HEK293 (cell line): ENCODE results near the gene AFF3.

Source experiments
- CTCF ChIA-PET: fragments of 350-600 bp; formaldehyde crosslinking; extraction: SDS; loops from one replicate; lab custom pipeline; 2021; ENCODE audit warnings: antibody characterized with exemption; lab: Yijun Ruan, JAX
- POLR2A ChIA-PET: fragments of 300-600 bp; formaldehyde crosslinking; extraction: SDS; loops from one replicate; lab custom pipeline; 2020; ENCODE audit warnings: antibody characterized with exemption, inconsistent platforms; lab: Yijun Ruan, JAX
- H3K27ac ChIP-seq: fragments of 200-500 bp; sonication (Bioruptor generic); 2 replicates; pipeline ENCODE4 v1.5.1; 2014; ENCODE audit warnings: low read depth, low read length, control low read depth, inconsistent platforms; ENCODE audit errors: extremely low read depth
- H3K36me3 ChIP-seq, 2 experiments: fragments of 200-500 bp in 1 of 2; sonication (Bioruptor generic) in 1 of 2; 1 replicate in 1 of 2; 2 replicates in 1 of 2; pipeline ENCODE4 v1.5.1; 2014 to 2017; ENCODE audit warnings: inconsistent platforms in 2 of 2, low read length in 2 of 2; ENCODE audit not compliant: control insufficient read depth in 2 of 2, insufficient read depth in 1 of 2
- H3K4me1 ChIP-seq: fragments of 200-500 bp; sonication (Bioruptor generic); 2 replicates; pipeline ENCODE4 v1.5.1; 2014; ENCODE audit warnings: mild to moderate bottlenecking, low read length, inconsistent platforms; ENCODE audit not compliant: control insufficient read depth, insufficient read depth
- H3K4me3 ChIP-seq: 2 replicates; pipeline ENCODE4 v1.5.1; 2011; ENCODE audit warnings: low read depth, mild to moderate bottlenecking, control low read depth, low read length, moderate library complexity
- H3K9me3 ChIP-seq: fragments of 200-500 bp; sonication (Bioruptor generic); 2 replicates; pipeline ENCODE4 v1.5.1; 2014; ENCODE audit warnings: low read depth, low read length, inconsistent platforms; ENCODE audit not compliant: control insufficient read depth, insufficient read depth
- ELK4 ChIP-seq: IDR thresholded peaks from 2 replicates; pipeline ENCODE4 v1.6.1; 2011; ENCODE audit warnings: mild to moderate bottlenecking, low read depth, low read length, borderline replicate concordance
- GLI2 ChIP-seq: fragments of 450-650 bp; formaldehyde crosslinking; IDR thresholded peaks from 2 replicates; pipeline ENCODE4; 2017; ENCODE audit warnings: missing biosample characterization, missing genetic modification characterization, low read depth, borderline replicate concordance
- GLI4 ChIP-seq: fragments of 450-650 bp; formaldehyde crosslinking; IDR thresholded peaks from 2 replicates; pipeline ENCODE4 v1.5.1; 2016; ENCODE audit warnings: missing biosample characterization, missing genetic modification characterization
- KLF7 ChIP-seq: fragments of 450-650 bp; formaldehyde crosslinking; IDR thresholded peaks from 2 replicates; pipeline ENCODE4 v1.5.1; 2016; ENCODE audit warnings: missing biosample characterization, missing genetic modification characterization, borderline replicate concordance
- SCRT2 ChIP-seq: fragments of 450-650 bp; formaldehyde crosslinking; IDR thresholded peaks from 2 replicates; pipeline ENCODE4 v1.5.1; 2016; ENCODE audit warnings: missing biosample characterization, missing genetic modification characterization
- ZBTB20 ChIP-seq: fragments of 450-650 bp; formaldehyde crosslinking; IDR thresholded peaks from 2 replicates; pipeline ENCODE4 v1.5.1; 2016; ENCODE audit warnings: missing biosample characterization, missing genetic modification characterization
- ZBTB21 ChIP-seq: fragments of 450-650 bp; formaldehyde crosslinking; IDR thresholded peaks from 2 replicates; pipeline ENCODE4 v1.5.1; 2017; ENCODE audit warnings: missing biosample characterization, missing genetic modification characterization
- ZBTB44 ChIP-seq: fragments of 450-650 bp; IDR thresholded peaks from 2 replicates; pipeline ENCODE4 v1.5.1; 2018; ENCODE audit warnings: missing biosample characterization, mild to moderate bottlenecking, missing genetic modification characterization
- ZBTB8A ChIP-seq: fragments of 450-650 bp; formaldehyde crosslinking; IDR thresholded peaks from 2 replicates; pipeline ENCODE4 v1.5.1; 2016; ENCODE audit warnings: missing biosample characterization, missing genetic modification characterization
- ZFP3 ChIP-seq: fragments of 450-650 bp; formaldehyde crosslinking; IDR thresholded peaks from 2 replicates; pipeline ENCODE4 v1.5.1; 2016; ENCODE audit warnings: low read depth, missing biosample characterization, missing genetic modification characterization
- ZNF155 ChIP-seq: fragments of 450-650 bp; formaldehyde crosslinking; IDR thresholded peaks from 2 replicates; pipeline ENCODE4 v1.5.1; 2016; ENCODE audit warnings: missing biosample characterization, missing genetic modification characterization
- ZNF2 ChIP-seq: fragments of 450-650 bp; formaldehyde crosslinking; IDR thresholded peaks from 2 replicates; pipeline ENCODE4 v1.5.1; 2016; ENCODE audit warnings: missing biosample characterization, missing genetic modification characterization
- ZNF202 ChIP-seq: fragments of 450-650 bp; formaldehyde crosslinking; IDR thresholded peaks from 2 replicates; pipeline ENCODE4 v1.5.1; 2016; ENCODE audit warnings: missing biosample characterization, missing genetic modification characterization, borderline replicate concordance
- ZNF239 ChIP-seq: fragments of 450-650 bp; formaldehyde crosslinking; IDR thresholded peaks from 2 replicates; pipeline ENCODE4 v1.5.1; 2016; ENCODE audit warnings: missing biosample characterization, missing genetic modification characterization
- ZNF350 ChIP-seq: fragments of 450-650 bp; formaldehyde crosslinking; IDR thresholded peaks from 2 replicates; pipeline ENCODE4 v1.5.0; 2017; ENCODE audit warnings: missing biosample characterization, mild to moderate bottlenecking, missing genetic modification characterization
- ZNF514 ChIP-seq: fragments of 450-650 bp; formaldehyde crosslinking; IDR thresholded peaks from 2 replicates; pipeline ENCODE4 v1.5.1; 2016; ENCODE audit warnings: missing biosample characterization, missing genetic modification characterization
- ZNF610 ChIP-seq: fragments of 450-650 bp; formaldehyde crosslinking; IDR thresholded peaks from 2 replicates; pipeline ENCODE4 v1.5.1; 2016; ENCODE audit warnings: missing biosample characterization, missing genetic modification characterization, borderline replicate concordance
- ZNF639 ChIP-seq: fragments of 450-650 bp; formaldehyde crosslinking; IDR thresholded peaks from 2 replicates; pipeline ENCODE4 v1.5.1; 2016; ENCODE audit warnings: missing biosample characterization, missing genetic modification characterization
- ZNF704 ChIP-seq: fragments of 450-650 bp; formaldehyde crosslinking; IDR thresholded peaks from 2 replicates; pipeline ENCODE4 v1.5.1; 2016; ENCODE audit warnings: missing biosample characterization, missing genetic modification characterization
- ZNF76 ChIP-seq: fragments of 450-650 bp; formaldehyde crosslinking; IDR thresholded peaks from 2 replicates; pipeline ENCODE4; 2016; ENCODE audit warnings: low read depth, missing biosample characterization, missing genetic modification characterization, borderline replicate concordance
- ZNF776 ChIP-seq: fragments of 450-650 bp; formaldehyde crosslinking; IDR thresholded peaks from 2 replicates; pipeline ENCODE4 v1.5.0; 2017; ENCODE audit warnings: missing biosample characterization, missing genetic modification characterization, borderline replicate concordance
- ZNF837 ChIP-seq: fragments of 450-650 bp; formaldehyde crosslinking; IDR thresholded peaks from 2 replicates; pipeline ENCODE4 v1.5.1; 2016; ENCODE audit warnings: missing biosample characterization, missing genetic modification characterization
- ZSCAN4 ChIP-seq: fragments of 450-650 bp; formaldehyde crosslinking; IDR thresholded peaks from 2 replicates; pipeline ENCODE4 v1.5.1; 2017; ENCODE audit warnings: missing biosample characterization, missing genetic modification characterization

The AFF3 gene

GRCh38 chr2:99605036-99605435 lies 537.4 kb downstream of the AFF3 start:
- Histone ChIP-seq H3K27ac (no peak overlapping the region), H3K4me1 (no peaks in the 10 kb centered on the region), H3K36me3 (no peaks in the 10 kb centered on the region), H3K4me3 (no peak overlapping the region), H3K9me3 (no peaks in the 10 kb centered on the region)
- no peak for TF ChIP-seq ZFP3 (tag by site-specific recombination)
- TF ChIP-seq ZNF514 (tag by site-specific recombination): no peak
- no peak for TF ChIP-seq ZNF350
- TF ChIP-seq ZNF639 (tag by site-specific recombination): no peak
- TF ChIP-seq ZNF837: no peak
- 0 out of 2 replicates have a peak, but pooled peaks have one; percentile 37 for TF ChIP-seq SCRT2 (tag by site-specific recombination)
- ChIA-PET CTCF (no interaction called here), POLR2A (no interaction called here)

- no peak for TF ChIP-seq ZNF2
- TF ChIP-seq GLI4 (tag by site-specific recombination): no peak
- TF ChIP-seq ZNF155: no peak
- TF ChIP-seq ELK4: no peak
- TF ChIP-seq ZBTB21 (tag by site-specific recombination): no peak
- TF ChIP-seq ZSCAN4 (tag by site-specific recombination): no peak
- no peak for TF ChIP-seq ZNF76 (tag by site-specific recombination)
- TF ChIP-seq ZBTB44 (tag by site-specific recombination): no peak
- TF ChIP-seq ZNF610 (tag by site-specific recombination): no peak
- no peak for TF ChIP-seq ZNF837
- TF ChIP-seq ZNF704 (tag by site-specific recombination): no peak
- TF ChIP-seq ZNF776 (tag by site-specific recombination): no peak
- no peak for TF ChIP-seq ZBTB8A
- no peak for TF ChIP-seq KLF7 (tag by site-specific recombination)
- TF ChIP-seq ZNF239 (tag by site-specific recombination): no peak
- TF ChIP-seq GLI2: no peak
- TF ChIP-seq ZBTB20: no peak
- no peak for TF ChIP-seq ZNF202 (tag by site-specific recombination)
- H3K9me3 ChIP-seq: no peaks in the 10 kb centered on the region
- no peaks in the 10 kb centered on the region for H3K4me1 ChIP-seq
- no peaks in the 10 kb centered on the region for H3K36me3 ChIP-seq
- ChIA-PET POLR2A (interaction anchor here (0.6 kb wide), 1 partner anchor 288 kb away, joined by 3 read pairs; no protein-coding TSS in a partner anchor), CTCF (no interaction called here)
- H3K27ac ChIP-seq: no peak overlapping the region
- no peak overlapping the region for H3K4me3 ChIP-seq
Measured at GRCh38 chr2:99602476-99602875, 539.9 kb downstream of the AFF3 start.
